ENCODE data around the gene GAS2L1.

Gene GAS2L1

DNA sequence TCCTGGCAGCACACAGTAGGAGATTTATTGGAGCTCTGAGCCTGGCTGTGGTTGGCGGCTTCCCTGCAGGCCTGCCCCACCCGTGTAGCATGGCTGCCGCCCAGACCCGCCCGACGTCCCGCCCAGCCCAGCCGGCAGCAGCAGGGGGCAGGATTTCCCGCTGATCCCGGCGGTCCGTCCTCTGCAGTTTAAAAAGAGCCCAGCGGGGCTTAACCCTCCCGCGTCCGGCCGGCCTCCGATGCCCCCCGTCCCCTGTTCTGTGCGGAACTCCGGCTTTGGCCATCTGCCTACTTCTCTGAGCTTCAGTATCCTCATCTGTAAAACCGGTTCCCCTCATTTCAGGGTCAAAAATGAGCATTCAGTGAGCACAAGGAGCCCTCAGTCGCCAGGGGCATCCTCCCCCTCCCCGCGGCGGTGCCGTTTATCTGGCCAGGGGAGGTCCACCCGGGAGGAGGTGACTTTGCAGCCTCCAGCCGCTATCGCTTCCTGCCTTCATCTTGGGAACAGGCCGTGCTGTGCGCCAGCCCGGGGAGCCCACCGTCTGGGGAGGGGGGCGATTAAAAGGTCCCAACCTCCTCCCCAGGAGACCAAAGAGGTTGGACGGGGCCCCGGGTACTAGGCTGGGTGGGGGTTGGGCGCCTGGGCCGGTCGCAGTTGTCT lies at the start of gene GAS2L1:
Gene GAS2L1 (plus strand): TSS at position 476 of the 660 bp plus-strand sequence. CDS start 1,456 bp downstream, outside the sequence.
- DNase-seq = no peak

DNA sequence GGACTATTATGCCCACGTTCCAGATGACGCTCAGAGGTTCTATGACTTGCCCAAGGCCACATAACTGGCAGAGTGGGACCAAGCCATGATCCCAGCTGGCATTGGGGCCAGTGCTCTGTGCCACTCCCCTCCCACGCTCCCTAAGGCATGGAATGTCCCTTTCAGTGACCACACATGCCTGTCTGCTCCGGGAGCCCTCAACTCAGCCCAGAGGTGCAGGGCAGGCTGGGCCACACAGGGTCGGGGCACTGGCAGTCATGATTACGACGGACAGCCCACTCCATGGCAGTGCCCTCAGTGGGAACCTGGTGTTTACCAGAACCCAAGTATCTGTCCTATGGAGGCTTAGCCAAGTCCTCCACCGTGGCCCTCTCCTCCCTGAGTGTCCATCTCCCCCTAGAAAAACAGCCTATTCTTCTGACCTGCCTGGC lies 48.7 kb upstream of the GAS2L1 start:
- no peak for DNase-seq

DNA sequence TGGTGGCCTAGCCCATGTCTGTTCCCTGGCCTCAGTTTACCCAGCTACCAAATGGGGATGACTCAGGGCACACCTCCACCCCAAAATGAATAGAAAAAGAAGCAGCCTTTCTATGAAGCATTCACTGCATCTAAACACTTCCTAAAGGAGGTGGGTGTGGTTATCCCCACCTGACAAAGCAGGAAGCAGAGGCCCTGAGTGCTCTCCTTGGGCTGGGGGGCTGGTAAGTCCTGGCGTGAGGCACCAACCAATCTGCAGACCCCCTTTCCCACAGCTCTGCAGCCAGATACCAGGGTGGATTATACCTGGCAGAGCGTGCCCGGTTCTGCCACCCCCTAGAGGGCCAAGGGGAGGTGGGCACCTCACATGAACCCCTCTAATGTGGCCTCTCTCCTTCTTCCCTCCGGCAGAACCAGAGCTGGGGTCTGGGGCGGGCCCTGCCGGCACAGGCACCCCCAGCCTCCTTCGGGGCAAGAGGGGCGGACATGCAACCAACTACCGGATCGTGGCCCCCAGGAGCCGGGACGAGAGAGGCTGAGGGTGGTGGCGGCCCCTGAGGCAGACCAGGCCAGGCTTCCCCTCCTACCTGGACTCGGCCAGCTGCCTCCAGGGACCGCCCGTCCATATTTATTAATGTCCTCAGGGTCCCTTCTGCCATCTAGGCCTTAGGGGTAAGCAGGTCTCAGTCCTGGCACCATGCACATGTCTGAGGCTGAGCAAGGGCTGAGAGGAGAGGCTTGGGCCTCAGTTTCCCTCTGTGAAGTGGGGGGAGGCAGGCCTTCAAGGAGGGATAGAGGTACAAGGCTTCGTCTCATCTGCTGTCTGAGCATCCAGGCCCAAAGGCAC lies 47.8 kb upstream of the GAS2L1 start:
- DNase-seq = no peak

DNA sequence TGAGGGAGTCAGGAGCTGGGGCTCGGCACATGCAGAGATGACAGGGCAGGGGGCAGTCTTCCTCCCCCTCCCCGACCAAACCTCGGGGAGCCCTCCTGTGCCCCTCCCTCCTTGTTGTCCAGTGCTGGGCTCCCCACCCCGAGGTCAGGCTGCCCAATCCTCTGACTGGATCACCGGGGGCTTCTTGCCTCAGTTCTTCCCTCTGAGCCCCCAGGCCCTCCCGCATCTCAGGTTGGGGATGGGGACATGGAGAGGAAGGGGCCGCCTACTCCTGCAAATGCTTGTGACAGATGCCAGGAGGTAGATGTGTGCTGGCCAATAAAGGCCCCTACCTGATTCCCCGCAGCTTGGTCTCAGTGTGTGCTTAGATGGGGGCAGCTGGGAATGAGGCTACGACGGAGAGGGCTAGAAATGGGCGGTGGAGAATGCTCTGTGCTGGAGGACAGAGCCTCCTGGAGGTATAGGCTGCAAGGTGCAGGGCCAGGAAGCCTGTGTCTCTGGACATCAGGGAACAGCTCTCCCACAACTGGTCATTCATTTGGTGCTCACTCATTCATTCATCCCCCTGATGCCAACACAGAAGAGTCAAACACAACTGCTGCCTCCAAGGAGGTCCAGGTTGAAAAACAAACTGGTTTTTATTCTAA lies 47.1 kb upstream of the GAS2L1 start:
- no peak for DNase-seq

DNA sequence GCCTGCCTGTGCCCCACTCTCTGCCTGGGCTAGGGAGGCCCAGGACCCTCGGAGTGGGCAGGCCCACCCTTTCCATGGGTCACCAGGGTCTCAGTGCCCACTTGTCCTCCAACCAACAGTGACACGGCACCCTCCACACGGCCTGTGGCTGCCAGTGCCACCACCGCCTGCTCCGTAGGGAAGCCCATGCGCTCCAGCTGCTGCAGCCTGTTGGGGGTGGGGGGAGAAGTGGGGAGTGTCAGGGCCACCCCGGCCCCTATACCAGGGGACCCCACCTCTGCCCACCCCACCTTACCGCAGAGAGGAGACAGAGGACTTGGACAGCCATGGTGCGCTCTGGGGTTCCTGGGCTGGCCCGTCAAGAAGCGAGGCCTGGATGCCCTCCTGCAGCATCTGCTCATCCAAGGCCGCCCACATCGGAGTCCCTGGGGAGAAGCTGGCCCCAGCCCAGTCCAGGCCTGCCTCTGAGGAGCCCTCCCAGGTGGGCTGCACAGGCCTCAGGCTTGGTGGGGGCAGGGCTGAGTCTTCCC lies 46.4 kb upstream of the GAS2L1 start:
- DNase-seq = no peak

DNA sequence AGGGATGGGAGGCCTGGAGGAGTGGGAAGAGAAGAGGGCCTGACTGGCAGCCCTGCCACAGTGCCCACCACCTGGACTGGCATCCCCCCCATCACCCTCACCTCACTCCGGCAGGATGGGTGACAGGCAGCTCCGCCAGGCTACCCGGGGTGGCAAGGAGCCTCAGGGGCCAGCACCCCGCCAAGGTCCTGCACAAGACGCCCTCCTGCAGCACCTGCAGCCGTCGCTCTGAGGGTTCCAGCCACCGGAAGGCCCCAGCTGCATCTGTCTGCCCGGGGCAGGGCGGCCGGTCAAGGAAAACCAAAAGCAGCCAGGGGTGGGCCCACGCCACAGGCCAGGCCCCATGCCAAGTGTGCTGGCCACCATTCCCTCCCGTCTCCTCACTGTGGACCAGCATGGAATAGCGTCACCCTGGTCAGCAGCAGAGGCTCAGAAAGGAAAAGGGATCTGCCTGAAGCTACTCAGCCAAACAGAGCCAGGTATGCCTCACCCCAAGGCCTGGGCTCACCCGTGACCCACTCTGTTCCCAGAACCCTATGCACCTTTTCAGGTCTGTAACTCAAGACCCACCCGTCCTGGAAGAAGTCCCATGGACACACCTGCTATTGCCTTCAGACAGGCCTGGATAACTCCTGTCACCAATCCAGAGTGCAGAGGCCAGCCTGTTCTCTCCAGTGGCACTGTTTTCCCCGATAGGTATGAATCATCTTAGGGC lies 45.7 kb upstream of the GAS2L1 start:
- no peak for DNase-seq

DNA sequence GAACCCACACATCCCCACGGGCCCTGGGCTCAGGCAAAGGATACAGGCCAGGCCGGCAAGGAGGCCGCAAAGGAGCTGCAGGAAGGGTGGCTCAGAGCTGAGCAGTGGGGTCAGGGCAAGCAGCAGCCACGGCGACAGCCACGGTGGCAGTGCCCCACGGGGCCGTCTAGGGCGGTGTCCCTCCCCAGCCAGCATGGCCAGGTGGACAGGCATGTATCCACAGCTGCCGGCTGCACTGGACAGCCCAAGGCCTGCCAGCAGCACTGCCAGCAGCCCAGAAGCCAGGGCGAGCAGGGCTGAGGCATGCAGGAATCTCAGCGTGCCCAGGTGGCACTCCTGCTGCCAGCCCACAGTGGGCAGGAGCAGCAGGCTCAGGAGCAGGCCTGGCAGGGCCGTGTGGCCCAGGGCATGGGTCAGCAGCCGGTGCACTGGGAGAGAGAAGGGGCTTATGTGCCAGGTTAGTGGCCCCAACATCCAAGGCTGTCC lies 42.6 kb upstream of the GAS2L1 start:
- no peak for DNase-seq

DNA sequence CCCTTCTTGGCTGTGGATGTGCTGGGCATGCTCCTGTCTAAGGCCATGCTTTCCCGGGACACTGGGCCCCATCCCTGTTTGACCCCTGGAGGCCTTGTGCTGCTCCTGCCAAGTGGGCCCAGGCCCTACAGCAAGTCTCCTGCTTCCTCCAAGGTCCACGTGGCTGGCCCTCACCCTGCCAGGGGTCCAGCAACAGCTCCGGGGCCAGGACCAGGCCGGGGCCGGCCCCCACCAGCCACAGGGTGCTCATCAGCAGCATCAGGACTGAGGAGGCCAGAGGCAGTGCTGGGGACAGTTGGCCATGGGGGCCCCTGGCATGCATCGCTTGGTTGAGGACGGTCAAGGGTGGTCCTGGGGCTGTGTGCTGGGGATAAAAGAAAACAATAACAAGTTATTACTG lies 41.1 kb upstream of the GAS2L1 start:
- DNase-seq = no peak

DNA sequence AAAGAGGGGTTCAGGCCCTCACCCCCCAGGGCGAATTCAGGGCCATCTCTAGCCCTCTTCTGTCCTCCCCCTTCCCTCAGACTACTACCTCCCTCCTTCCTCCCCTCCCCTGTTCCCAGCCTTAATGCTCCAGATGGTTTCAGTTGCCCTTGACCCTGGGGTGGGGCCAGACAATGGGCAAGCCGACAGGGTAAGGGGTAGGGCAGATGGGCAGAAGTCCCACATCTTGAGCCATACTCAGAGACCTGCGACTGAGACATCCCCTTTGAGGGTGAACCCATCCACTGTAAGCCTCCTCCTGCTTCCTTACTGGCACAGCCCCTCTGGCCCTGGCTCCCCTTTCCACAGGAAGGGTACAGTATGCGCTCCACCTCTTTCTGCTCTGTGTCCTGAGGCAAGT lies 40.5 kb upstream of the GAS2L1 start:
- DNase-seq = no peak

DNA sequence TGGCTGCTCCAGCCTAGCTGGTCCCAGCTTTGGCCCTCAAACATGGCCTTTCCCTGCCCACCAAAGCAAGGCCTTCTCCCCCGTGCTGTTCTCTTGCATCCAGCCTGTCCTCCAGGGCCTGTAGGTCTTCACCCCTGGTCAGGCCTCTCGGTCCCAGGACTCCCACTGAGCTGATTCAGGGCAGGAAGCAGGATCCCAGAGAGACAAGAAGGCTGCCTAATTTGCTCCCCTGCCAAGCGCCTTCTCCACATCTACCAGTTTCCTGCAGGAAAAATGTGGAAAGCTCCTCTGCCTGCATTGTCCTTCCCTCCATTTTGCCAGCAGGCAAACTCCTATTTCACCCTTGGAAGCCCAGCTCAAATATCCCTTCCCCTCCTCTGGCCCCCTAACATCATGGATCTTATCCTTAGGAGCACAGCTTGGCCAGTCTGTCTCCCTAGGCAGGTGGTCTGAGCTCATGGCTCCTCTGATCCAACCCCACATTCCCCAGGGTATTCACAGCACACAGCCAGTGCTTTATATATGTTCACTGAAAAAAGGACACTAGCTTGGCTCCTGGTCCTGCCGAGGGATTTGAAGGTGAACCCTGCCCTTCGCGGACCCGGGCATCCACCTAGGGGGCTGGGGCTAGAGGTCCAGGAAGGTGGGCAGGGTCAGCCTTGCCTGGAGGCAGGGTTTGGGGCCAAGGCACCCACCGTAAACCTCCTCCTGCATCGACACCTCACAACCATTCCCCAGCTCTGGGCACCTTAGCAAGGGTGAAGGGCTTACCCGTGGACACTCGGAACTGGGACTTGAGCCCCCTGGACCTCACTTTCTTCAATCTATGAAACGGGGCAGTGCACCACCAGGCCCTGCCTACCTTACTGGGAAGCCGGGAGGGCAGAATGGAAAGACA lies 39.6 kb upstream of the GAS2L1 start:
- DNase-seq = no peak

DNA sequence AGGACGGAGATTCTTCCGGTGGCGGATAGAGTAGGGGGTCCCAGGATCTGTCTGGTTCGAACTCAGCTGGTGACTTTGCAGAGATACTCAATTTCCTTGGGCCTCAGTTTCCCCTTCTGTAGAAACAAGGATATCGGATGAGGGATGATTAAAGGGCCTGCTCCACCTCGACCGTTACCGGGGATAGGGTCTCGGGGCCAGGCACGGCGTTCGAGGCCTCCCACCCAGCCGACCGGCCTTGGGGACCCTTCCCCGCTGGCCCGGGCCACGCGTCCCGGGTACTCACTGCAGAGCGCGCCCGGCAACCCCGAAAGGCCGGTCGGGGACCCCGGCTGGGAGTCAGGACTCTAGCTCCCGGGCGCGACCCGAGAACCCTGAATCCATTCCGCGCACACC lies 39.0 kb upstream of the GAS2L1 start:
- DNase-seq = no peak

DNA sequence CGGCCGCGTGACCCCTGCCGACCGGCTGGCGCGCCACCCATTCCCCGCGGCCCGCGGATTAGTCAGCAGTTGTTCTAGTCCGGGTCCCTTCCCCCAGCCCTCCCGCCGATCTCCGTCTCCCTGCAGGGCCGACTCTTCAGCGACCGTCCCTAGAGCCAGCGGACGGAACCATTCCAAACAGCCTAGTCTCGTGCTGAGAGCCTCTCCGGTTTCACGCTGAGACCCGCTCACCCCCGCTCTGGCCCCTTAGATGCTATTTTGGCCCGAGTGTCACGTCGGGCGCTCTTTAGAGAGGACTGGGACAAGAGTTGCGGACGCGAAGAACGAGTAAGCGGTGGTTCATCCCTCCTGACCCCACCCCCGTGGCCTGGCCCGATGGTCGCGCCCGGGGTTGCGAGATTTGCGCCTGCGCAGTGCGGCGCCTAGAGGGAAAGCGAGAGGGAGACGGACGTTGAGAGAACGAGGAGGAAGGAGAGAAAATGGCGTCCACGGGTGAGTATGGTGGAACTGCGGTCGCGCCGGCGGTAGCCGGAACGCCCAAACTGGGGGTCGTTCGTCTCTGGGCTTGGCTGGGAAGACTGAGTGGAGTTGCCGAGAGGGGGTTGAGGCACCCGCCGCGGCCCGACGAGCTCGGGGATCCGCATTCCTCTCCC lies 38.5 kb upstream of the GAS2L1 start, which contains the start of the genes EWSR1 and RHBDD3:
Gene EWSR1 (plus strand): TSS at position 411 of the 653 bp plus-strand sequence. CDS start 69 bp downstream, at position 480.
Gene RHBDD3 (minus strand): TSS at position 124 of the 653 bp plus-strand sequence. CDS start 2,355 bp downstream, outside the sequence.
- peak; percentile 93 for DNase-seq

DNA sequence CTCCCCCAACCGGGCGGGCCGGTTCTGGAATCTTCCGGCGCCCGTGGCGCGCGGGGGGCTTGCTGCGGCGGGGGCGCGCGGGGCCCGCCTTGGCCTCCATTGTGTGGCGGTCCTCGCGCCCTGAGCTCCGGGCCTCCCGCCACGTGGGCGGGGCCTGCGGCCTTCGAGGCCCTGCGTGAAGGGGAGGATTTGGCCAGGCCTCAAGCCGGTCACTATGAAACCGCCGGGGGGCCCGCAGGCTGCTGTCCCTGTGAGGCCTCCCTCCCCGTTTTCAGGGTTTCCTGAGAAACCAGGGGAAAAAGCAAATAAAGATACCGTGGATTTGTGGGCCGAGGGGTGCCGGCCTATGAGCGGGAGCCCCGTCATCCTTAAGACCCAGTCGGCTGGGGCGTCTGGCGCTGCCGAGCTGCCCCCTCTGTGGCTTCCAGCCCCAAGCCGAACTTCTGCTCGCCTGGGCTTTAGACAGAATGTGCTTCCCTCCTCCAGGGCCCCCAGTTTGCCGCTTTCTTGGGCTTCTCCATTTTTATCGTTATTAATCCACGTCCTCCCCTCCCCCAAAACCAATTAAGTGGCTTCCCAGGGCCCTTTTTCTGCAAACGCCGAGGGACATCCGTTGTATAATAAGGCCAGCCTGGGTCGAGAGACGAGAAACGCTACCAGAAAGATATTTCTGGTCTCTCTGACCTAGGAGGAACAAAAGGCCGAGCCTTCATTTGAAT lies 37.8 kb upstream of the GAS2L1 start:
- peak; percentile 14 to 25 for DNase-seq

DNA sequence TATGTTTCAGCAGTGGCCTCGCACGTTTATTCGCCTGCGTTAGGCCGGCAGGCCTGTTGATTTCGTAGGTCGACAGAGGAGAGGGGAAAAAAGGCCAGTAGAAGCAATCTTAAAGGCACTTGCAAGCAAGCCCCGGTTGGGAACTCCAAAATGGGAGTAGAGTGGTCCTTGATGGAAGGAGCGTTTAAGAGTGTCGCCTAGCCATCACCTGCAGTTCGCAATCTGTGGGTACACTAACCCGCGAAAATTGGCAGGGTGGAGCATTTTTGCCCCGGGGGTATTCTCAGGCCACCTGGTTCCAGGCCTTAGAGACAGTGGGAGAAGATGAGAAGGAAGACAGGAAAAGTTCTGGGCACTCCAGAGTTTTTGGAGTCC lies 37.2 kb upstream of the GAS2L1 start:
- no peak for DNase-seq

DNA sequence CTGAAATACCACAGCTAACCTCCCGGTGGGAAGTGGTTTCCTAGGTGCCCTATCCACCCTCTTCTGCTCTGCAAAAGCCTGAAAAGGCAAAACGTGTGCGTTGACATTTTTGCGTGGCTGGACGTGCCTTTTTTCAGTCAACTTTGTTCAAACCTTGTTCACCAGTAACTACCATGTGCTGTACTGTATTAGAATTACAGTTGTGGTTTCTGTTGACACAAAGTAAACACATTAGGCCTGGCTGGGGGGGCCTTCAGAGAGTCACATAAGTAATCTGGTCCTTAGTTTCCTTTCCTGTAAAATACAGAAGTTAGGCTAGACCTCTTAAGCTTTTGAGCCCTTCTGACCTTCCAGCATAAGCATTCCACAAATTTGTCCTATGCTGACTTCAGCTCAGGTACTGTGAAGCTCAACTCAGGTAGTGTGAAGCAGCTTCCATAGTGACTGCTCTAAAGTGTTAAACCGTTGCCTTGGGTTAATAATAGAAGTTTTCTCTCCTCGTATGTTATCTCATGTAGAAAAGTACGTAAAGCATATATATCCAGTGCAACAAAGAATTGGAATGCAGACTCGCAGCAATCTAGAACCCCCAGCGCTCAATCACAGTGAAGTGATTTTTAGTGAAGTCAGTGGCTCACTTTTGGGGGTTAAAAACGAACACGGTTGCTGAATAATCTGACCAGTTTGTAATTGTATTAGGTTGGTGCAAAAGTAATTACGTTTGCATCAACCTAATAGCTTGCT lies 36.5 kb upstream of the GAS2L1 start:
- DNase-seq = no peak

DNA sequence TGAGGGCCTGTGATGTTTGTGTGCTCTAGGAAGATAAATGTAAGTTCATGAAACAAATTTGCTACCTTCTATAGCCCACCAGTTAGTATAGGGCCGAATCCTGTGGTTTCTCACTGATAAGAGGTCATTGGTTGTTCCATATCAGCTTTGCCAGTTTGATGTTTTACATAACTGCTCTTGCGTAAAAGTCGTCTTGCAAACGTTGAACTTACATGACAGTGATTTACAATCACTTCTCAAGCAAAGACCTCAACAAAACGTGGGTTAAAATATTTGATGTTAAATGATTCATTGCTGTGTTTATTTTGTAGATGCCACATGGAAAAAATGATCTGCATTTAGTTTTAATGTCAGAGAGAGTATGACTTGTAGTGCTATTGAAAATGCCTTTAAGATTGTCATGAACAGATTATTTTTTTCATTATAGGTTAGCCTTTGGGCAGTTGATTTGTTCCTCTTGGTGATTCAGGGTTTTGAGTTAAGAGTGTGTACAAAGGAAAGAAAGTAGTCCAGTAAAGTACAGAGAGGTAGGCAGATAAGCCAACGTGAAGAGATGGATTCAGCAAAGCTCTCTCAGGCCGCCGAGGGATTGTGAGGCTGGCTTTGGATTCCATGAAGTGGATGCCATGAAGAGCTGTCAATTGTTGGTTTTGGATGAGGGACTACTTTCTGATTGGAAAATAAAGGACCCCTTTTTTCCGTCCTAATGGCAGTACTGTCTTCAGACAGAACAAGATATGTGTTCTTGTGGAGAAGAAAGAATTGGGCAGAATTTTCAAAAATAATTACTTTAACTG lies 35.8 kb upstream of the GAS2L1 start:
- DNase-seq = no peak

DNA sequence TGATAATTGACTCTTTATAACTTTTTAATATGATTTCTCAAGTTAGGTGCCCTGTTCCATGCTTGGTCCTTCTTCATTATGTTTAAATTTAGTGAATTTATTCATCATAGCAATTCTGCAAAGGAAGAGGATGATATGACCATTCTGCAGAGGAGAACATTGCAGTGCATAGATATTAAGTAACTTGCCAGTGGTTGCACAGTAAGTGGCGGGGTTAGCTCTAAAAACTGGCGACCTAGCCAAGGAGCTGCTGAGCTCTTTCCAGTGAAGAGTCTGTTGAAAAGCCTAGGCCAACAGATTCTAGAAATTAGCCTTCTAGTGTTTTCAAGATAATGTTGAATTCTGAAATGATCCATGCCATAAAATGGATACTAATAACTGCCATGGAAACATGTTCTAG lies 33.8 kb upstream of the GAS2L1 start:
- no peak for DNase-seq

DNA sequence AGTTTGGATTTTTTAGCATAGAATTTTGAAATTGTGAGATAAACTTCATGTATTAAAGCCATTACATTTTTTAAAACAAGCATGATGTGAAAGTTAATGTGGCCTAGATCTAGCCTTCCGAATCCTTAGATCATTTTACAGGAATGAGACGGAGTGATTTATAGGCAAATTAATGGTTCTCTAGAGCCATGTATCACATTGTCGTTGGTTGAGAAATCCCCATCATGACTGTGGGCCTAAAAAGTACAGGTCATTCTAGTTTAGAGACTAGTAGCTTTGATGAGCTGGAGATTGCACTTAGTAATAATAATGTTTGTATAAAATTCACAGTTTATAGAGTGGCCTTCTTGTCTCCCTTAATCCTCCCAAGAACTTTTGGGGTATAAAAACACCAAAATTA lies 31.3 kb upstream of the GAS2L1 start:
- DNase-seq = no peak
